AG10803 (cell line): Measurements from ENCODE around the gene ZBTB8A.
A peak's percentile ranks its signal among the peaks of the same experiment; 100 is the strongest.

Experiments
- DNase-seq: peaks from one replicate; pipeline ENCODE4 v3.0.0; 2010; ENCODE audit warnings: low read depth
- H3K4me3 ChIP-seq: 2 replicates; pipeline ENCODE4 v1.5.1; 2011; ENCODE audit warnings: mild to moderate bottlenecking, low read length, control low read depth
- CTCF ChIP-seq: conservative IDR thresholded peaks from 2 replicates; pipeline ENCODE4 v1.5.1; 2011; ENCODE audit warnings: mild to moderate bottlenecking, low read length, control low read depth, inconsistent platforms

ZBTB8A gene

GRCh38 chr1:32538887-32539583 lies at the start of gene ZBTB8A:
Gene ZBTB8A (plus strand): TSS chr1:32539427. CDS start chr1:32592932, 53,505 bp downstream.
- H3K4me3 ChIP-seq, result peak within 1 kb of the TSS; percentile 74
- peak; percentile 13; the same call in 1 of the 2 replicates for TF ChIP-seq CTCF
- DNase-seq, result peak; percentile 56

DNA sequence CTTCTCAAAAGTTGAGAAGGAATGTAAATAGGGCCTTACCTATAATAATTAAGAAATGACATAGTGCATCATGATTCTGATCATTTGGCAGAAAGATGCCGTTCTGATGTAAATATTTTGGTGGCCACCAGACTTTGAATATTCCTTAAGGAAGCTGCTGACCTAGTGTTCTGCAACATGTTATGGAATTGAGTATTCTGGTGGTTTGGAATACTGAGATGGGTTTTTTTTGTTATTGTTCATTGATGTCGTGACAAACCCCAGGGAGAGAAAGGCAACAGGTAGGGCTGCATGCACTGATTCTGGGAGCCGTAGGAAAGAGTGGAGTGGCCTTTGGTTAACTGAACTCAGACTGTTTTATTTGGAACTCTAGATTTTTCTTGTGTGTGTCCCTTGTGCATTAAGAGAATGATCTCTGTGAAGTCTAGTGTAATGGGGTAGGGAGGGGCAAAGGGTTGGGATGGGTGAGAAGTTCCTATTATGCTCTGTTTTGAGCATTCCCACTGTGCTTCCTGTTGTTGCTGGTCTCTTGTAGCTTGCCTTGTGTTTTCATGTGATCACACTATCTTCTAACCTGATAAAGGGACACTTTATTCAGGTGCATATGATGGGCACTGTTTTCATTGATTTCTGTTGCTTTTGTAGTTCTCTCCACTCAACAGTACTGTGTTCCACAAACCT lies 49.3 kb upstream of the ZBTB8A start:
- no peak for DNase-seq

GRCh38 chr1:32491386-32491785 lies 47.8 kb upstream of the ZBTB8A start:
- TF ChIP-seq CTCF, result no peak
- DNase-seq, result no peak
- H3K4me3 ChIP-seq, result no peak overlapping the region

More for the DNA sequence above, 49.3 kb upstream of the ZBTB8A start:
- H3K4me3 ChIP-seq, result no peak overlapping the region
- no peak for TF ChIP-seq CTCF

DNA sequence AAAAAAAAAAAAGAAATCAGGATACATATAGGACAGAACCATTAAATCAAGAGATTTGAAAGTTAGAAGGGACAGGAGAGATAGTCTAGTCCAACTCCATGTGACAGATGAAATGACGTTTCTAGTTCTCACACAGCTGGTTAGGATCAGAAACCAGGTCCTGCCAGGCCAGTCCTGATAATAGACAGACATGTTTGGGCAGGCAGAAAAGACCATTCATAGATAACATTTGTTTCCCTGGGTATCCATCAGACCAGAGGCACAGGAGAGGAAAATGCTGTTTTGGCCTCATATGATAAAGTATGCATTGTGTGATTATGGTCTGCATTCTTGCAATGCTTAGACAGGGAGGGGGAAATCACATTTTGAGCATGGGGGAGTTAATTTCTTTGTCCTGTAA lies 45.0 kb upstream of the ZBTB8A start:
- TF ChIP-seq CTCF, result no peak
- DNase-seq, result no peak
- H3K4me3 ChIP-seq, result no peak overlapping the region

GRCh38 chr1:32494711-32495337 lies 44.4 kb upstream of the ZBTB8A start:
- TF ChIP-seq CTCF, result no peak
- H3K4me3 ChIP-seq, result no peak overlapping the region
- no peak for DNase-seq

DNA sequence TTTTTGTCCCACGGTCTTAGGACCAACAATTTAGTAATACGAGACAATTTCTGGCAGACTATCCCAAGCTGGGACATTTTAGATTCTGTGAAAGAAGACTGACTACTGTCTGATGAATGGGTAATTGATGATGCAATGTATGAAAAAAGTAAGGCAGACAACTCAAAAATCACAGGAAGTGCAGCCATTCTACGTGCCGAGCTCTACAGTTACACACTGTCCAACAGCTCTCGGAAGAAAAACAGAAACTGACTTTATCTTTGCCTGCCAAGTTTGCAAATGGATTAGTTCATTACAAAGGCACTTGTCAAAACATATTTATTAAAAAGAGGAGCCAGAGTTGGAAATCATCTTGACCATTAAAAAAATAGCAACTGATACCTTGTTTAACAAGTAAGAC lies 43.1 kb upstream of the ZBTB8A start:
- DNase-seq, result peak; percentile 53
- no peak overlapping the region for H3K4me3 ChIP-seq
- no peak for TF ChIP-seq CTCF
